Mucosa of descending colon (tissue), 3 donors: Measurements from ENCODE around the gene CDK5RAP2. TPM values are rescaled to one million over a fixed set of nuclear protein-coding genes. Genes with fewer than 3 reads are reported as not detected.

Source experiments
- ATAC-seq: fragments of 200-7000 bp; cut with Tn5 transposase; one replicate; pipeline ENCODE4 v1.9.1; 2020; ENCODE audit warnings: mild to moderate bottlenecking, moderate library complexity
- DNase-seq, 3 donors: peaks; one replicate each; pipeline ENCODE4 v3.0.0-alpha.2; 2020
- H3K36me3 ChIP-seq: fragments of 200-600 bp; one replicate; pipeline ENCODE4 v1.8.0; 2021; ENCODE audit warnings: low read depth, mild to moderate bottlenecking
- H3K4me1 ChIP-seq: fragments of 200-600 bp; one replicate; pipeline ENCODE4 v1.8.0; 2021; ENCODE audit warnings: low read depth, mild to moderate bottlenecking
- H3K4me3 ChIP-seq: fragments of 200-600 bp; one replicate; pipeline ENCODE4 v1.8.0; 2021; ENCODE audit warnings: mild to moderate bottlenecking
- H3K9me3 ChIP-seq: fragments of 200-600 bp; one replicate; pipeline ENCODE4 v1.8.0; 2021; ENCODE audit warnings: mild to moderate bottlenecking
- intact Hi-C, 2 donors: fragments of 100-400 bp; cut with DNase I in 1 of 2; cut with micrococcal nuclease in 1 of 2; formaldehyde crosslinking; loops; one replicate each; pipeline versions ENCODE4 v1.11.0 to v1.11.1; 2022; cut with DNase I, micrococcal nuclease
- total RNA-seq, 3 donors: library from RNA; stranded (reverse); fragmentation: NEBNext Ultra II Directional in 2 of 3; extraction: Animal tissue kit (Norgen Biotek cat#: 25700) in 2 of 3; gene quantifications; one replicate each; pipeline versions ENCODE4 v1.2.1 to v1.2.4, GENCODE V29; 2021 to 2023
- TF ChIP-seq, protein P1 (sequence below): fragments of 200-600 bp; IDR thresholded peaks from one replicate; pipeline ENCODE4 v1.8.0; 2022; ENCODE audit warnings: antibody characterized with exemption, mild to moderate bottlenecking
- donor health status: DM: no; HTN: no; CAD: no; lungs with moderate emphysema.
- donor health status: DM: no; HTN: no; CAD: no.
- donor health status: DM: no; HTN: yes; CAD: no.

CDK5RAP2 gene
- total RNA-seq, 3 donors from 2014 or later, result 27.0 to 62.4 (median 35.1) TPM

DNA sequence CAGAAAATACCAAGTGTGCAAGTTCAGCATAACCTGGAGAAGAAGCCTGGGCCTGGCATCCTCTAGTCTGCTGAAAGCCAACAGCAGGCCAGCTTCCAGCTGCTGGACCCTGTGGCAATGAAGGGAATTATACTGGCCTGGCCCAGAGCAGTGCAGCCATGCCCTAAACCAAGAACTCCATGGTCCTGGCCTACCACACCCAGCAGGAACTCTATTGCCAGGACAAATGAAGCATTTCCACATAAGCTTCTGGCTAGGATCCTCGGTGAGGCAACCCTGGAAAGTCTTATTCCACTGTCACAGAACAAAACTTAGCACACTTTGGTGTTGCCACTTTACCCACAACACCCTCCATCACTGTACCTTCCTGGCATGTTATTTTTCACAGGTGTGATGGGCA lies 35.5 kb downstream of the CDK5RAP2 start:
- ATAC-seq, result no peak
- Histone ChIP-seq H3K9me3 (no peaks in the 10 kb centered on the region), H3K4me1 (no peaks in the 10 kb centered on the region), H3K36me3 (peaks cover 4% of the 10 kb centered on the region), H3K4me3 (no peak overlapping the region)
- TF ChIP-seq, protein P1, sequence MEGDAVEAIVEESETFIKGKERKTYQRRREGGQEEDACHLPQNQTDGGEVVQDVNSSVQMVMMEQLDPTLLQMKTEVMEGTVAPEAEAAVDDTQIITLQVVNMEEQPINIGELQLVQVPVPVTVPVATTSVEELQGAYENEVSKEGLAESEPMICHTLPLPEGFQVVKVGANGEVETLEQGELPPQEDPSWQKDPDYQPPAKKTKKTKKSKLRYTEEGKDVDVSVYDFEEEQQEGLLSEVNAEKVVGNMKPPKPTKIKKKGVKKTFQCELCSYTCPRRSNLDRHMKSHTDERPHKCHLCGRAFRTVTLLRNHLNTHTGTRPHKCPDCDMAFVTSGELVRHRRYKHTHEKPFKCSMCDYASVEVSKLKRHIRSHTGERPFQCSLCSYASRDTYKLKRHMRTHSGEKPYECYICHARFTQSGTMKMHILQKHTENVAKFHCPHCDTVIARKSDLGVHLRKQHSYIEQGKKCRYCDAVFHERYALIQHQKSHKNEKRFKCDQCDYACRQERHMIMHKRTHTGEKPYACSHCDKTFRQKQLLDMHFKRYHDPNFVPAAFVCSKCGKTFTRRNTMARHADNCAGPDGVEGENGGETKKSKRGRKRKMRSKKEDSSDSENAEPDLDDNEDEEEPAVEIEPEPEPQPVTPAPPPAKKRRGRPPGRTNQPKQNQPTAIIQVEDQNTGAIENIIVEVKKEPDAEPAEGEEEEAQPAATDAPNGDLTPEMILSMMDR, result no peak
- DNase-seq, result no peak
- intact Hi-C loops, result no loop called here

DNA sequence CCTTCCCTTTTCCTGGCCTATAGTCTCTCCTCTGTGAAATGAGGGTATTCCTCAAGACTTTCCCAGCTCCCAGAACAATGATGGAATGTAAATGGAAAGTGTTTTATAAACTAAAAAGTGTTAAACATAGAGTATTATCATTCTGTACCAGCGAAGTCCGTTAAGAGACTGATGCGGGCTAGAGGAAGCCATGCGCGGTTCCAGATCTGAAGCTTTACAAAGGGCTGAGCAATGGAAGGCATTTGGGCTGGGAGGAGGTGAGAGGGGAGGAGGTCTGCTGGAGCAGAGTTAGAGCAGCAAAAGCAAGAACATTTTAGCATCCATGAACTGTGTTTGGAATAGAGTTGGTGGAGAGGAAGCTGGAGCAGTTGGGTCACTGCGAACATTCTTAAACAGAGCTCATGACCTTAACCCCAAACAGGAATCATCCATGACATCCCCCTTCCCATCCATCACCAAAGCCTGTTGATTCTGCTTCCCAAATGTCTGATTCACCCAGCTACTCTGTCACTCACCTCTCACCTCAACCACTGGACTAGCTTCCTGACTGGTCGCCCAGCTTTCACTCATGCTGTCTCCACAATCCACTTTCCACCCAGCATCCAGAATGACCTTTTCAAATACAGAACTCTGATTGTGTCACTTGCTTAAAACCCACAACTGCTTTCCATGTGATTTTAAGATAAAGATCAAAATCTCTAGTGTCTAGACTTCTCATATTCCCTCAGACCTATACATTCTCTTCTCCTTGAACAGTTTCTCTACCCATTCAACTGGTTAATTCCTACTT lies 37.1 kb downstream of the CDK5RAP2 start:
- H3K4me1 ChIP-seq, result no peaks in the 10 kb centered on the region
- no peak overlapping the region for H3K4me3 ChIP-seq
- ATAC-seq (no peak), DNase-seq (no peak)
- no peaks in the 10 kb centered on the region for H3K9me3 ChIP-seq
- TF ChIP-seq, protein P1, result no peak
- intact Hi-C loops, result no loop called here
- peaks cover 6% of the 10 kb centered on the region for H3K36me3 ChIP-seq

DNA sequence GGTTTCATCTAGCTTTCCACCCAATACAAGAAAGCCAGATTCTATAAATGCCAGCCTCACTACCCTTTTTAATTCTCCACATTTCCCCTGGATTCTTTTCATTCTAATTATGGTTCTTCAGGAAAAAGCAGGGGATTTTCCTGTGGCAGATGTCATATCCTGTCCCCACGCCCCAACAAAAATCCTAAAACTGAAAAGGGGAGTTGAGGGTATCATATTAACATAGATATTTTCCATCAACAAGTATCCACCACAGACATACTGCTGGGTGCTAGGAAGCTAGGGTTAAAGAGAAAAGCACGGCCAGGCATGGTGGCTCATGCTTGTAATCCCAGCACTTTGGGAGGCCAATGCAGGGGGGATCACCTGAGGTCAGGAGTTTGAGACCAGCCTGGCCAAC lies 38.0 kb downstream of the CDK5RAP2 start:
- Histone ChIP-seq H3K9me3 (no peaks in the 10 kb centered on the region), H3K36me3 (peaks cover 6% of the 10 kb centered on the region), H3K4me3 (no peak overlapping the region), H3K4me1 (no peaks in the 10 kb centered on the region)
- intact Hi-C loops, result no loop called here
- no peak for DNase-seq
- TF ChIP-seq, protein P1, result no peak
- ATAC-seq, result no peak

DNA sequence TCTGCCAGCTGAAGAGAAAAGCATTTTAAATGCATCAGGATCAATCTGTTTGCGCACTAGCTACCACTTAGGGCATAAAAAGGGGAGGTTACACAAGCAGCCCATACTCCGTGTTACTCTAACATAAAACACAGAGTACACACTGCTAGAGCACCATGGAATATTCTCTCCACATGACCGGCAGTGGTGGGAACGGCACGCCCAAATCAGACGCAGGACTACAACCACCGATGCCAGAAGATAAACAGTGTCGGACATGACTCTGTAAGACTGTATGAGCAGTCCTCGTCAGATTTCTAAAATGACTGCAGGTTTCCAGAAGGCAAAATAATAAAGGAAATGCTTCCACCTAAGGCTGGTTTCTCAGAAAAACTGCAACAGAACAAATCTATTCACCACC lies 40.0 kb downstream of the CDK5RAP2 start:
- Histone ChIP-seq H3K4me3 (no peak overlapping the region), H3K4me1 (no peaks in the 10 kb centered on the region), H3K9me3 (no peaks in the 10 kb centered on the region), H3K36me3 (peaks cover 6% of the 10 kb centered on the region)
- TF ChIP-seq, protein P1, result no peak
- ATAC-seq (no peak), DNase-seq (no peak)
- intact Hi-C loops, result no loop called here

DNA sequence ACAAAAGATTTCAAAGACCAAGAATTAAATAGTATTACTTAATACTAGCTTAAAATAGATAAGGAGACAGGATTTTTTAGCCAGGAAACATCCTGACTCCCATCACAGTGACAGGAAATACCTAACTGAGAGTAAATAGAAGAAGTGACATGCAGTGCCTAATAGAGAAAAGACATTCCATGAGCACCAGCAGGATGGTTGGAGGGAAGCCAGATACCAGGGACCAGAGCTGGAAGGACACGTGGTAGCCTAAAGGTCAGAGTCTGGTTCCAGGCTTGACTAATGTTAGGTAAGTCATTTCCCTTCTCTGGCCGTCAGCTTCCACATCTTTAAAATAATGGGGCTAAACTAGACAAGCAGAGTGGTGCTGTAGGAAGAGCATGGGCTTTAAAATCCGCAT lies 41.6 kb downstream of the CDK5RAP2 start:
- intact Hi-C loops, result no loop called here
- TF ChIP-seq, protein P1, result no peak
- H3K4me1 ChIP-seq, result no peaks in the 10 kb centered on the region
- no peaks in the 10 kb centered on the region for H3K9me3 ChIP-seq
- no peak for ATAC-seq
- H3K4me3 ChIP-seq, result no peak overlapping the region
- no peak for DNase-seq
- H3K36me3 ChIP-seq, result peaks cover 6% of the 10 kb centered on the region
